SH-SY5Y (cell line): ENCODE measurements around the gene ATRAID.

Experiments
- GATA2 ChIP-seq: IDR thresholded peaks from 2 replicates; pipeline ENCODE4 v1.6.1; 2011; ENCODE audit warnings: mild to moderate bottlenecking, low read depth, low read length
- GATA3 ChIP-seq: IDR thresholded peaks from 2 replicates; pipeline ENCODE4 v1.6.1; 2011; ENCODE audit warnings: low read depth, mild to moderate bottlenecking, low read length, moderate library complexity

ATRAID gene

GRCh38 chr2:27263287-27264252, 51.7 kb downstream of the ATRAID start:
- TF ChIP-seq GATA3 (no peak), GATA2 (no peak)

DNA sequence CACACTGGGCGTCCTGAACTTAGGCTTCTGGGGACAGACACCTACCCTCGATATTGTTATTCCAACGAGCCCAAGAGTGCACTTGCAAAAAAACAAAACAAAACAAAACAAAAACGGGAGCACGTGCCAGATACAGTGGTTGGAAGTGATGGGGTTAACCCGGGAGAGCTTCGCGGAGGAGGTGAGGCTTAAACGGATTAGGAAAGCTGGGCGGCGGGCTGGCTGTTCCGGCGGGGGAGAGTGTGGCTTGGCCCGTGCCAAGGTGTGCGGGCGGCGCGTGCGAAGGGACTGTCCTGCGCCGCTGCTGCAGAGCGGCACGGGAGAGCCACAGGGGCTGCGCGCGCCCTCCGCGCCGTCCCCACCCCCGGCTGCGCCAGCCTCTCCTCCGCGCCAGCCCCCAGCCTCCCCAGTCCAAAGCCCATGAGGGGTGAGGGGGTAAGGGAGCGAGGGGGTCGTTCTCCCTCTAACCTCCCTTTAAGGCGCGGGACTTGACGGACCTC, 52.5 kb downstream of the ATRAID start:
- TF ChIP-seq GATA2 (no peak), GATA3 (no peak)

- TF ChIP-seq GATA2 (no peak), GATA3 (no peak)
These were observed 53.1 kb downstream of the ATRAID start for GRCh38 chr2:27264753-27265535.

DNA sequence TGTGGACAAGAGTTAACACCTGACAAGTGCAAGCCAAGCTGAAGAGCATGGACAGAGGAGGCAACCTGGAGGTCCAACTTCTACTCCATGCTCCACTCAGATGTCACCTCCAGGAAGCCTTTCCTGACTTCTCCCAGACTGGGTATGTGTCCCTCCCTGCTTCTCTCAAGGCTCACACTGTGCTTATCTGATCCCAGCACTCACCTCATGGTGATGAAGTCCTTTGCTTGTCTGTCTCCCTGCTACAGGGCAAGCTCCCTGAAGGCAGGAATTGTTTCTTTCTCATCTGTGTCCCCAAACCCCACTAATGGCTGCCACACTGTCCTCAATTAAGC, 53.7 kb downstream of the ATRAID start:
- TF ChIP-seq GATA2 = no peak
